Middle frontal gyrus (tissue), 1 donor: ENCODE measurements around the gene CARS2.
"Not testable (repeated sequence)": the region's sequence is repeated elsewhere in the genome, so short reads cannot be mapped to it uniquely, and the experiment has no call there.

Source experiments
- DNase-seq: peaks from one replicate; pipeline ENCODE4 v3.0.0-alpha.2; 2015; ENCODE audit warnings: low spot score; ENCODE audit errors: extremely low spot score

Gene CARS2

GRCh38 chr13:110705826-110706569, at the start of gene CARS2:
CARS2 (minus strand) TSS chr13:110706116; CDS start chr13:110706093, 23 bp downstream.
- peak; percentile 75 for DNase-seq

GRCh38 chr13:110748271-110748670, 42.4 kb upstream of the CARS2 start:
- no peak for DNase-seq

GRCh38 chr13:110746438-110746837, 40.5 kb upstream of the CARS2 start:
- DNase-seq, result no peak

GRCh38 chr13:110743687-110744086, 37.8 kb upstream of the CARS2 start:
- DNase-seq, result no peak

GRCh38 chr13:110737555-110737954, 31.6 kb upstream of the CARS2 start:
- DNase-seq, result no peak

- no peak for DNase-seq
Observed at GRCh38 chr13:110734561-110734960, 28.6 kb upstream of the CARS2 start.

GRCh38 chr13:110731072-110731471, 25.2 kb upstream of the CARS2 start:
- DNase-seq, result no peak

GRCh38 chr13:110726726-110727125, 20.8 kb upstream of the CARS2 start:
- no peak for DNase-seq

GRCh38 chr13:110726153-110726552, 20.2 kb upstream of the CARS2 start:
- not testable (repeated sequence) for DNase-seq

- DNase-seq, result no peak
Observed at GRCh38 chr13:110723598-110723997, 17.7 kb upstream of the CARS2 start.

GRCh38 chr13:110722971-110723370, 17.1 kb upstream of the CARS2 start:
- no peak for DNase-seq

GRCh38 chr13:110719036-110719710, 13.3 kb upstream of the CARS2 start:
- DNase-seq, result no peak

- no peak for DNase-seq
Observed at GRCh38 chr13:110716247-110716515, 10.3 kb upstream of the CARS2 start.

- peak; percentile 97 for DNase-seq
Observed at GRCh38 chr13:110715395-110716246, 9.7 kb upstream of the CARS2 start.

- DNase-seq, result no peak
Observed at GRCh38 chr13:110714797-110715394, 9.0 kb upstream of the CARS2 start.

GRCh38 chr13:110713981-110714796, 8.3 kb upstream of the CARS2 start:
- no peak for DNase-seq

GRCh38 chr13:110713642-110713952, 7.7 kb upstream of the CARS2 start, which contains the start of gene ING1:
ING1 (plus strand) TSS chr13:110713700; CDS start chr13:110714150, 450 bp downstream.
- DNase-seq, result peak; percentile 40

- peak; percentile 96 for DNase-seq
Observed at GRCh38 chr13:110712849-110713641, 7.1 kb upstream of the CARS2 start.

- DNase-seq, result peak; percentile 85
Observed at GRCh38 chr13:110712081-110712848, 6.3 kb upstream of the CARS2 start.
